HG02970 (cell line): ENCODE data around the gene OR12D3.
"Not testable (repeated sequence)": the region's sequence is repeated elsewhere in the genome, so short reads cannot be mapped to it uniquely, and the experiment has no call there.

Experiments
- ATAC-seq: cut with Tn5 transposase; IDR thresholded peaks from one replicate; pipeline ENCODE4 v1.9.1; 2021; ENCODE audit warnings: mild to moderate bottlenecking, moderate library complexity, moderate number of reproducible peaks; ENCODE audit not compliant: unreplicated experiment, low FRiP score

Gene OR12D3

GRCh38 chr6:29375191-29375590 is at the start of gene OR12D3:
Gene OR12D3 (minus strand): TSS chr6:29375291. CDS start chr6:29375287, 4 bp downstream.
- no peak for ATAC-seq

GRCh38 chr6:29424575-29424974 is 49.5 kb upstream of the OR12D3 start:
- no peak for ATAC-seq

- no peak for ATAC-seq
Measured at GRCh38 chr6:29424168-29424567, 49.1 kb upstream of the OR12D3 start.

- no peak for ATAC-seq
Measured at GRCh38 chr6:29419516-29419915, 44.4 kb upstream of the OR12D3 start.

- ATAC-seq: no peak
Measured at GRCh38 chr6:29414588-29414987, 39.5 kb upstream of the OR12D3 start, which contains the start of gene OR12D1. Gene OR12D1 (plus strand): TSS chr6:29414928.

GRCh38 chr6:29403801-29404200 is 28.7 kb upstream of the OR12D3 start:
- ATAC-seq: no peak

- no peak for ATAC-seq
Measured at GRCh38 chr6:29399525-29399924, 24.4 kb upstream of the OR12D3 start.

GRCh38 chr6:29395331-29395730 is 20.2 kb upstream of the OR12D3 start, which contains the start of gene OR12D2:
Gene OR12D2 (plus strand): TSS chr6:29395631. CDS start chr6:29396700, 1,069 bp downstream.
- ATAC-seq: no peak

GRCh38 chr6:29388533-29388932 is 13.4 kb upstream of the OR12D3 start:
- ATAC-seq: no peak

GRCh38 chr6:29376003-29376402 is 912 bp upstream of the OR12D3 start:
- no peak for ATAC-seq

GRCh38 chr6:29368765-29369164 is 6.3 kb downstream of the OR12D3 start, which contains the start of gene OR5V1:
Gene OR5V1 (minus strand): TSS chr6:29368865. CDS start chr6:29356195, 12,670 bp downstream.
- no peak for ATAC-seq

GRCh38 chr6:29355603-29356002 is 19.5 kb downstream of the OR12D3 start:
- no peak for ATAC-seq

GRCh38 chr6:29354980-29355379 is 20.1 kb downstream of the OR12D3 start:
- no peak for ATAC-seq

- not testable (repeated sequence) for ATAC-seq
Measured at GRCh38 chr6:29349348-29349747, 25.7 kb downstream of the OR12D3 start.

- ATAC-seq: no peak
Measured at GRCh38 chr6:29345380-29345779, 29.7 kb downstream of the OR12D3 start.

- no peak for ATAC-seq
Measured at GRCh38 chr6:29336269-29336668, 38.8 kb downstream of the OR12D3 start.

GRCh38 chr6:29332676-29333075 is 42.4 kb downstream of the OR12D3 start:
- no peak for ATAC-seq

- no peak for ATAC-seq
Measured at GRCh38 chr6:29325777-29326176, 49.3 kb downstream of the OR12D3 start.
